ENCODE data around the gene ZFPM1.

Gene ZFPM1

GRCh38 chr16:88581033-88581432 lies 128.0 kb downstream of the ZFPM1 start:
- DNase-seq = no peak

- no peak for DNase-seq
These were observed 130.0 kb downstream of the ZFPM1 start for GRCh38 chr16:88582912-88583575.

GRCh38 chr16:88584676-88585075 lies 131.6 kb downstream of the ZFPM1 start:
- no peak for DNase-seq

DNA sequence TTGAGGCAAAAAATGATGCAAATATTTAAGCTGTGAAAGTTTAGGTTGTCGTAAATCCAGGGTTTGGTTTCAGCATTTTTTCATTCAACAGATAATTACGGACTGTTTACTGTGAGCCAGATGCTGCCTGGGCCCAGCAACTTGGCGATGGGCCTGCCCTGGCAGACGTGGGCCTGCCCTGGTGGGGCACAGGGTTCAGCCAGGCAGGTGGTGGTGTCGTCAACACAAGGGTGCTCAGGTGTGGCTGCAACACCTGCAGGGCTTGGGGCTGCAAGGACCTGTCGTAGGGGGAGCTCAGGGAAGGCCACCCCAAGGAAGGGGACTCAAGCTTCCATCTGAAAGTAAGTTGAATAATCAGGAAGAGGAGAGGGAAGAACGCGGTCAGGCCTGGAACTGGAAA lies 132.2 kb downstream of the ZFPM1 start:
- DNase-seq = no peak

DNA sequence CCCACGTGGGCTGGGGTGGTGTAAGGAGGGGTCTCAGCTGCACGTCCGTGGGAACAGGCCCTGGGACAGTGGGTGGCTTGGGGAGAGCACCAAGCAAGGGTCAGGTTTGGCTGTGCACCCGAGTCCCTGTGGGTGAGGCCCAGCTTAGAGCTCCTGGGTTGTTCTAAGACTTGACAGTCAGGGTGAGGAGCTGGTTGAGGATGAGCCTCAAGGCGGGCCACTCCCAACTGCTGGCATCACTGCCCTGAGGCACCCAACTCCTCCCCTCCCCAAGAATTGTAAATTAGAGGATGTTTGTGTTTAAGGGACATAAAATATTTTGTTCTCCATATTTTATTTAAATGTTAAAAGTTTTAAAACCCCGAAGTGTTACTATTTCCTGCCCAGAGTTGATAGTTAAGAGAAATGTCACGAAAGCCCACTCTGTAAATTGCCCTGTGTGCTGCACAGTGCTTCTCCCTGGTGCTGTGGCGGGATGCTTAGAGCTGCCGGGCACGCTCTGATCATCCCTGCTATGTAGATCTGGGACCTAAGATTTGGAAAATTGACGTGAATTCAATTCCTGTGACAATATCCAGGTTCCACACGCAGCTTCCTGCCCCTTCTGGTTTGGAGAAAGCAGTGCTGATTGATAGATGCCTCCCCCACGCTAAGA lies 133.0 kb downstream of the ZFPM1 start:
- DNase-seq = no peak

Measured in activated T-cell treated with anti-CD3 and anti-CD28 coated beads for 4 hours (primary cell).